Stimulated activated CD8-positive, alpha-beta memory T cell treated with anti-CD3 and anti-CD28 coated beads, Interleukin-4, amount 100 ng/mL, for 1 hour (primary cell): ENCODE measurements around the gene TDRD10.
"Not testable (repeated sequence)": the region's sequence is repeated elsewhere in the genome, so short reads cannot be mapped to it uniquely, and the experiment has no call there.

Source experiments
- DNase-seq, 2 donors: peaks; one replicate each; pipeline ENCODE4 v3.0.0-alpha.2; 2020; ENCODE audit warnings: low read depth in 2 of 2, low spot score in 1 of 2

The TDRD10 gene

GRCh38 chr1:154478639-154479038 is 23.4 kb upstream of the TDRD10 start:
- no peak for DNase-seq

- peak; percentile 26 to 32 for DNase-seq
Observed at GRCh38 chr1:154479764-154480421, 22.1 kb upstream of the TDRD10 start.

GRCh38 chr1:154481053-154481452 is 21.0 kb upstream of the TDRD10 start:
- DNase-seq = no peak

- no peak for DNase-seq
Observed at GRCh38 chr1:154483941-154484803, 17.8 kb upstream of the TDRD10 start.

- DNase-seq = no peak
Observed at GRCh38 chr1:154485106-154485505, 16.9 kb upstream of the TDRD10 start.

GRCh38 chr1:154485910-154486496 is 16.0 kb upstream of the TDRD10 start:
- no peak for DNase-seq

GRCh38 chr1:154486756-154487155 is 15.3 kb upstream of the TDRD10 start:
- not testable (repeated sequence) for DNase-seq

GRCh38 chr1:154488922-154489321 is 13.1 kb upstream of the TDRD10 start:
- DNase-seq = no peak

GRCh38 chr1:154489695-154490274 is 12.2 kb upstream of the TDRD10 start:
- no peak for DNase-seq

GRCh38 chr1:154490317-154490716 is 11.7 kb upstream of the TDRD10 start:
- DNase-seq = no peak

- no peak for DNase-seq
Observed at GRCh38 chr1:154492115-154492514, 9.9 kb upstream of the TDRD10 start.

- no peak for DNase-seq
Observed at GRCh38 chr1:154493276-154493675, 8.7 kb upstream of the TDRD10 start.

- no peak for DNase-seq
Observed at GRCh38 chr1:154495496-154496273, 6.3 kb upstream of the TDRD10 start.

GRCh38 chr1:154496383-154496782 is 5.6 kb upstream of the TDRD10 start:
- DNase-seq = no peak

- DNase-seq = no peak
Observed at GRCh38 chr1:154497026-154497806, 4.8 kb upstream of the TDRD10 start.

- DNase-seq = no peak
Observed at GRCh38 chr1:154499446-154499845, 2.6 kb upstream of the TDRD10 start.

GRCh38 chr1:154500533-154500932 is 1.5 kb upstream of the TDRD10 start:
- no peak for DNase-seq

GRCh38 chr1:154501423-154502065 is 475 bp upstream of the TDRD10 start:
- DNase-seq = no peak

GRCh38 chr1:154502744-154503115 is 711 bp downstream of the TDRD10 start:
- no peak for DNase-seq

GRCh38 chr1:154503898-154504297 is 1.9 kb downstream of the TDRD10 start:
- no peak for DNase-seq
